Mammary epithelial cell (primary cell): ENCODE results near the gene ZNF45.

ENCODE experiments used
- CTCF ChIP-seq, 2 donors: IDR thresholded peaks in 1 of 2; conservative IDR thresholded peaks in 1 of 2; 2 replicates each; pipeline ENCODE4 v1.5.1; 2011 to 2012; ENCODE audit warnings: inconsistent platforms in 2 of 2, low read length in 2 of 2, mild to moderate bottlenecking in 2 of 2, control low read depth in 1 of 2, low read depth in 1 of 2; ENCODE audit not compliant: insufficient read depth in 1 of 2; ENCODE audit errors: extremely low read depth in 1 of 2
- EZH2 ChIP-seq: IDR thresholded peaks from 2 replicates; pipeline ENCODE4 v1.6.1; 2012; ENCODE audit warnings: low read length, inconsistent platforms, borderline replicate concordance

- TF ChIP-seq CTCF (conservative IDR thresholded peaks at IDR 0.05 in 1 of 2, IDR thresholded peaks at IDR 0.05 in 1 of 2; ENCODE audit: extremely low read depth in 1 of 2, insufficient read depth in 1 of 2, low read depth in 1 of 2, low read length in 2 of 2) (no peak), EZH2 (no peak)
Measured at GRCh38 chr19:43905897-43906296, 29.2 kb downstream of the ZNF45 start.
